GM12872 (cell line): ENCODE results near the gene ROGDI.

Source experiments
- CTCF ChIP-seq: IDR thresholded peaks from 3 replicates; pipeline ENCODE4 v1.5.1; 2011; ENCODE audit warnings: low read depth, mild to moderate bottlenecking, low read length, moderate library complexity; ENCODE audit not compliant: insufficient read depth

Gene ROGDI

DNA sequence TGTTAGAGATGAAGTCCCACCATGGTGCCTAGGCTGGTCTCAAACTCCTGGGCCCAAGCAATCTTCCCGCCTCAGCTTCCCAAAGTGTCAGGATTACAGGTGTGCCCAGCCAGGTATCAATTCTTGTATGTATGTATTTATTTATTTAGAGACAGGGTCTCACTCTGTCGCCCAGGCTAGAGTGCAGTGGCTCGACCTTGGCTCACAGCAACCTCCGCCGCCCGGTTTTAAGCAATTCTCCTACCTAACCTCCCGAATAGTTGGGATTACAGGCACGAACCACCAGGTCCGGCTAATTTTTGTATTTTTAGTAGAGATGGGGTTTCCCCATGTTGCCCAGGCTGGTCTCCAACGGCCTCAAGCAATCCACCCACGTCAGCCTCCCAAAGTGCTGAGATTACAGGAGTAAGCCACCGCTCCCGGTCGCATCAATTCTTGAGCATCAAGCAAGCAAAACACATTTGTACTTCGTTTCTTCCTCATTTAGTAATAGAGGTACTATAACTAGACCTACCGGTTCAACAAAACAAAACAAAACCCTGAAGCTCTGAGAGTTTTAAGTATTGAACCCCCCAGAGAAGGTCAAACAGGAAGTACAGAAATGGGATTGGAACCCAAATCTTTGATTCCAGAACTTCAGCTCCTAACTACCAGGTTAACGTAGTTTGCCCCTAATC lies 34.4 kb downstream of the ROGDI start:
- no peak for TF ChIP-seq CTCF

DNA sequence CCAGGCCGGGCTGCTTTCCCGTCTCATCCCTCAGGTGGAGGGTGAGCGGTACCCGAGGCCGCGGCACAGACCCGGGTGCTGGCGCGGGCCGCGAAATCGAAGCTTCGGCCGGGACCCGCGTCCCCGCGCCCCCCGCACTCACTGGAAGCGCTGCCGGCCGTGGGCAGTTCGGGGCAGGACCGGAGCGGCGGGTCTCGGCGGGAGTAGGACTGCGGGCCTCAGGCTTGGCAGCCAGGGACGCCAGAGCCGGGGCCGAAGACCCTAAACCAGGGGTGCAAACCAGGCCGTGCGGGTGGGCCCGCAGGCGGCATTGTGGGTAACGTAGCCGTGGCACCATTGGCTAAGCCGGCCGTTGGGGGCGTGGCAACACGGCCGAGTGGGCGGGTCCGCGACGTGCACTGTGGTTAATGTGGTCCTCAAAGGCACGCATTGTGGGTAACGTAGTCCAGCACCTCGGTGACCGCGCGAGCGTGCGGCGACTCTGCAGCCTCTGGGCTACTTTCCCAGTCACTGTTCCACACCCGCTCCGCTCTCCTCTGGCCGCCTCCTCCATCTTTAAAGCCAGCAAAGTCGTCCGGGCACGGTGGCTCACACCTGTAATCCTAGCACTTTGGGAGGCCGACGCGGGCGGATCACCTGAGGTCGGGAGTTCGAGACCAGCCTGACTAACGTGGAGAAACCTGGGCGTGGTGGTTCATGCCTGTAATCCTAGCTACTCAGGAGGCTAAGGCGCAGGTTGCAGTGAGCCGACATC lies 35.4 kb downstream of the ROGDI start, which contains the start of gene ZNF500:
ZNF500 (minus strand) TSS at position 288 of the 754 bp plus-strand sequence. CDS start 1,184 bp downstream, outside the sequence.
- TF ChIP-seq CTCF: no peak

GRCh38 chr16:4765511-4766474 lies 36.6 kb downstream of the ROGDI start:
- no peak for TF ChIP-seq CTCF

- no peak for TF ChIP-seq CTCF
Observed at GRCh38 chr16:4763791-4764190, 38.6 kb downstream of the ROGDI start.

DNA sequence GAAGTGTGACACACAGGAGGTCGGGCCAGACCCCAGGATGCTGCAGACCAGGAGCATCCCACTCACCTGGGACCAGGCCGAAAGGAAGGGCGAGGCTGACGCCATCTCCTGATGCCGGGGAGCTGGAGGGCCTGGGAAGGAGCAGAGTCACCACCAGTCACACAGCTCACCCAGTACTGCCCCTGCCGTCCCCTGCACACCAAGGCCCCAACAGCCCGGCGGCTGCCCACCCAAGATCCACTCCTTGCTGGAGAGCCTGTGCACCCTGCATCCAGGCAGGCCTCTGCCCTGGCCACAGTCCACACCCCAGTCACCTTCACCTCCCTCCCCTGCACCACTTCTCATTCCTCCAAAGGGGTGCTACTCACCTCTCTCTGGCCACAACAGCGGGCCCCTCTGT lies 40.2 kb downstream of the ROGDI start:
- TF ChIP-seq CTCF: no peak

DNA sequence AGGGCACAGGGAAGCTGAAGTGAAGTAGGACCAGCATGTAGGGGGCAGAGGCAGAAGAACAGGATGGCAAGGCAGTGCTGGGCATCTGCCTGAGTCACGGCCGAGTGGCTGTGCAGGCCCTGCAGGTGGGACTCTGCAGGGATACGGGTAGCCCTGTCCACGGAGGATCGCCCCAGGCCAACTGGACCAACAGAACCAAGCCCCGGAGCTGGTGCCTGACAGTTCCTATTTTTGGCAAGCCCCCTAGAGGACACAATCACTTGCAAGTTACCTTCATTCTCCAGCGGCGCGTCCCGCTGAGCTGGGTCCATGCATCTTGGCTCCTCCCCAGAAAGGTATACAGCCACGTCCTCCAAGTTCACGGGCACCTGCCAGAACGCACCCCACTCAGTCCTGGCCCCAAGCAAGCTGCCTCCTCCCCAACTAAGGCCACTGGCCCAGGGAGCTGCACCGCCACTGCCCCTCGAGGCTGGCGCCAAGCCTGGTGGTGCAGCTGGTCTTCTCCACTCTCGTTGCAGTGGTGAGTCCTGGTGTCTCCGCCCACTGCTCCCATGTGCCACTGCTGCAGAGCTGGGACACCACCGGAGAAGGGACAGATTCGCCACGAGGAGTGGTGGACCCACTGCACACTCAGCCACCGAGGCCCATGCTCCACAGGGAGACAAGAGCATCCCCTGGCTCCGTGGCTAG lies 42.1 kb downstream of the ROGDI start:
- TF ChIP-seq CTCF: 0 out of 3 replicates have a peak, but pooled peaks have one; percentile 10

GRCh38 chr16:4755687-4756086 lies 46.7 kb downstream of the ROGDI start:
- TF ChIP-seq CTCF: no peak
